Measurements from ENCODE around the gene TMCO5A.

GRCh38 chr15:37984368-37984767 lies 49.9 kb downstream of the TMCO5A start:
- TF ChIP-seq CTCF (IDR thresholded peaks at IDR 0.05; ENCODE audit: insufficient read depth, low read depth, low read length): no peak
- TF ChIP-seq EZH2 (IDR thresholded peaks at IDR 0.05; ENCODE audit: insufficient read depth, low read length): no peak
